ENCODE measurements around the gene DTWD2.

DNA sequence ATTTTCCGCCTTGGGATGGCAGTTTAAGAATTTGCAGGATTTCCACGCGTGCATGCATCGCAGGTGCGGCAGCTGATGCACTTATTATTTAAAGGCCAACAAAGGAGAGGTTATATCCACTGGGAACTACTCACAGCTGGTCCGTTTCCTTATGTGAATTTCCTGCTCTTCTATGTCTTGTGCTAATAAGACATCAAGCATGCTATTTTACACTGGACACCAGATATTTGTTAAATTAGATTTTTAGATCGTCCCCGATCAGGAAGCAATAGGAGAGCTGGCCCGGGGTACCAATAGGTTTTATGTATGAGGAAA, 476 bp upstream of the DTWD2 start:
- TF ChIP-seq, protein P1, sequence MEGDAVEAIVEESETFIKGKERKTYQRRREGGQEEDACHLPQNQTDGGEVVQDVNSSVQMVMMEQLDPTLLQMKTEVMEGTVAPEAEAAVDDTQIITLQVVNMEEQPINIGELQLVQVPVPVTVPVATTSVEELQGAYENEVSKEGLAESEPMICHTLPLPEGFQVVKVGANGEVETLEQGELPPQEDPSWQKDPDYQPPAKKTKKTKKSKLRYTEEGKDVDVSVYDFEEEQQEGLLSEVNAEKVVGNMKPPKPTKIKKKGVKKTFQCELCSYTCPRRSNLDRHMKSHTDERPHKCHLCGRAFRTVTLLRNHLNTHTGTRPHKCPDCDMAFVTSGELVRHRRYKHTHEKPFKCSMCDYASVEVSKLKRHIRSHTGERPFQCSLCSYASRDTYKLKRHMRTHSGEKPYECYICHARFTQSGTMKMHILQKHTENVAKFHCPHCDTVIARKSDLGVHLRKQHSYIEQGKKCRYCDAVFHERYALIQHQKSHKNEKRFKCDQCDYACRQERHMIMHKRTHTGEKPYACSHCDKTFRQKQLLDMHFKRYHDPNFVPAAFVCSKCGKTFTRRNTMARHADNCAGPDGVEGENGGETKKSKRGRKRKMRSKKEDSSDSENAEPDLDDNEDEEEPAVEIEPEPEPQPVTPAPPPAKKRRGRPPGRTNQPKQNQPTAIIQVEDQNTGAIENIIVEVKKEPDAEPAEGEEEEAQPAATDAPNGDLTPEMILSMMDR (IDR thresholded peaks at IDR 0.05), result no peak
- TF ChIP-seq ZFX (IDR thresholded peaks at IDR 0.05; ENCODE audit: borderline replicate concordance), result no peak
